D341Med (cell line): ENCODE results near the gene MRPS5.

Experiments
- DNase-seq: peaks from one replicate; pipeline ENCODE4 v3.0.0; 2012; ENCODE audit warnings: low spot score

The MRPS5 gene

GRCh38 chr2:95087379-95087778, 34.2 kb downstream of the MRPS5 start:
- no peak for DNase-seq

GRCh38 chr2:95086017-95086416, 35.6 kb downstream of the MRPS5 start:
- DNase-seq = no peak

GRCh38 chr2:95082477-95082876, 39.1 kb downstream of the MRPS5 start:
- no peak for DNase-seq

GRCh38 chr2:95079199-95079683, 42.4 kb downstream of the MRPS5 start:
- no peak for DNase-seq

GRCh38 chr2:95077861-95078603, 43.6 kb downstream of the MRPS5 start:
- no peak for DNase-seq

- no peak for DNase-seq
These were observed 44.1 kb downstream of the MRPS5 start for GRCh38 chr2:95077530-95077825.

GRCh38 chr2:95076705-95077529, 44.7 kb downstream of the MRPS5 start:
- peak; percentile 85 for DNase-seq

GRCh38 chr2:95075440-95076132, 46.0 kb downstream of the MRPS5 start:
- no peak for DNase-seq

GRCh38 chr2:95074663-95075439, 46.8 kb downstream of the MRPS5 start:
- no peak for DNase-seq

- no peak for DNase-seq
These were observed 47.5 kb downstream of the MRPS5 start for GRCh38 chr2:95073856-95074662.

GRCh38 chr2:95072424-95072823, 49.2 kb downstream of the MRPS5 start:
- DNase-seq = no peak

GRCh38 chr2:95071856-95072255, 49.8 kb downstream of the MRPS5 start:
- no peak for DNase-seq

GRCh38 chr2:95069465-95069864, 52.1 kb downstream of the MRPS5 start:
- no peak for DNase-seq

GRCh38 chr2:95068256-95068655, 53.4 kb downstream of the MRPS5 start:
- no peak for DNase-seq

GRCh38 chr2:95063086-95063958, 58.3 kb downstream of the MRPS5 start:
- DNase-seq = no peak

- DNase-seq = no peak
These were observed 59.1 kb downstream of the MRPS5 start for GRCh38 chr2:95062242-95063085.

GRCh38 chr2:95061601-95062183, 59.9 kb downstream of the MRPS5 start:
- DNase-seq = no peak

GRCh38 chr2:95061119-95061512, 60.5 kb downstream of the MRPS5 start:
- DNase-seq = no peak
